Liver (tissue), 9 donors: Measurements from ENCODE around the gene FOCAD. TPM values are rescaled to one million over a fixed set of nuclear protein-coding genes. Genes with fewer than 3 reads are reported as not detected.

Experiments
- DNase-seq: peaks from one replicate; pipeline ENCODE4 v3.0.0-alpha.2; 2017; ENCODE audit warnings: low spot score
- H3K27ac ChIP-seq, 2 donors: one replicate each; pipeline ENCODE4 v1.7.0; 2013; ENCODE audit warnings: inconsistent platforms in 2 of 2, low read length in 2 of 2, control low read depth in 1 of 2, low read depth in 1 of 2, mild to moderate bottlenecking in 1 of 2
- H3K27me3 ChIP-seq, 4 donors: one replicate each; pipeline versions ENCODE4 v1.6.1 to v1.7.0; 2013; ENCODE audit warnings: low read length in 3 of 4, inconsistent platforms in 1 of 4, mild to moderate bottlenecking in 1 of 4, moderate library complexity in 1 of 4; ENCODE audit not compliant: control insufficient read depth in 4 of 4, insufficient read depth in 4 of 4
- H3K36me3 ChIP-seq, 4 donors: one replicate each; pipeline versions ENCODE4 v1.6.1 to v1.7.0; 2013; ENCODE audit warnings: low read length in 3 of 4, mild to moderate bottlenecking in 3 of 4, low read depth in 1 of 4, moderate library complexity in 1 of 4; ENCODE audit not compliant: control insufficient read depth in 4 of 4, insufficient read depth in 3 of 4
- H3K4me1 ChIP-seq, 4 donors: one replicate each; pipeline versions ENCODE4 v1.6.1 to v1.7.0; 2013; ENCODE audit warnings: low read length in 3 of 4, mild to moderate bottlenecking in 3 of 4, moderate library complexity in 1 of 4; ENCODE audit not compliant: control insufficient read depth in 4 of 4, insufficient read depth in 4 of 4
- H3K4me3 ChIP-seq, 3 donors: one replicate each; pipeline versions ENCODE4 v1.6.1 to v1.7.0; 2013; ENCODE audit warnings: low read length in 3 of 3, control low read depth in 1 of 3, low read depth in 1 of 3, mild to moderate bottlenecking in 1 of 3
- H3K9ac ChIP-seq, 2 donors: one replicate each; pipeline ENCODE4 v1.7.0; 2013; ENCODE audit warnings: low read length in 2 of 2, mild to moderate bottlenecking in 2 of 2, moderate library complexity in 2 of 2, control low read depth in 1 of 2, low read depth in 1 of 2
- H3K9me3 ChIP-seq, 4 donors: one replicate each; pipeline versions ENCODE4 v1.6.1 to v1.7.0; 2013; ENCODE audit warnings: low read length in 3 of 4; ENCODE audit not compliant: control insufficient read depth in 4 of 4
- CTCF ChIP-seq: fragments of 150-350 bp; IDR thresholded peaks from 2 replicates; pipeline ENCODE4 v1.5.1; 2017; ENCODE audit warnings: improper control_type of control experiment, low read depth, low read length; ENCODE audit not compliant: missing input control
- EGR1 ChIP-seq, 2 donors: IDR thresholded peaks; 2 replicates each; pipeline ENCODE4 v1.6.1; 2016 to 2018; ENCODE audit warnings: antibody characterized with exemption in 2 of 2, low read depth in 2 of 2
- FOXA2 ChIP-seq: IDR thresholded peaks from 2 replicates; pipeline ENCODE4 v1.6.1; 2016; ENCODE audit warnings: antibody characterized with exemption
- GABPA ChIP-seq, 2 donors: IDR thresholded peaks in 1 of 2; conservative IDR thresholded peaks in 1 of 2; 2 replicates each; pipeline ENCODE4 v1.6.1; 2016; ENCODE audit warnings: antibody characterized with exemption in 2 of 2, mild to moderate bottlenecking in 1 of 2, moderate library complexity in 1 of 2
- HNF4A ChIP-seq, 2 donors: conservative IDR thresholded peaks; 2 replicates each; pipeline ENCODE4 v1.6.1; 2016; ENCODE audit warnings: antibody characterized with exemption in 2 of 2, mild to moderate bottlenecking in 2 of 2
- HNF4G ChIP-seq: IDR thresholded peaks from 2 replicates; pipeline ENCODE4 v1.6.1; 2016; ENCODE audit warnings: antibody characterized with exemption
- JUND ChIP-seq, 2 donors: IDR thresholded peaks; 2 replicates each; pipeline ENCODE4 v1.6.1; 2016; ENCODE audit warnings: antibody characterized with exemption in 2 of 2
- MAX ChIP-seq: IDR thresholded peaks from 2 replicates; pipeline ENCODE4 v1.6.1; 2016; ENCODE audit warnings: antibody characterized with exemption
- NR2F2 ChIP-seq: IDR thresholded peaks from 2 replicates; pipeline ENCODE4 v1.6.1; 2016; ENCODE audit warnings: antibody characterized with exemption
- RAD21 ChIP-seq, 2 donors: IDR thresholded peaks; 2 replicates each; pipeline ENCODE4 v1.6.1; 2016; ENCODE audit warnings: antibody characterized with exemption in 2 of 2, mild to moderate bottlenecking in 2 of 2
- REST ChIP-seq: IDR thresholded peaks from 2 replicates; pipeline ENCODE4 v1.6.1; 2016; ENCODE audit warnings: antibody characterized with exemption, mild to moderate bottlenecking
- RXRA ChIP-seq, 2 donors: IDR thresholded peaks; 2 replicates each; pipeline ENCODE4 v1.6.1; 2017 to 2018; ENCODE audit warnings: antibody characterized with exemption in 2 of 2, mild to moderate bottlenecking in 1 of 2
- SP1 ChIP-seq: IDR thresholded peaks from 2 replicates; pipeline ENCODE4 v1.6.1; 2018; ENCODE audit warnings: antibody characterized with exemption, mild to moderate bottlenecking
- TAF1 ChIP-seq: conservative IDR thresholded peaks from 2 replicates; pipeline ENCODE4 v1.6.1; 2016; ENCODE audit warnings: antibody characterized with exemption, mild to moderate bottlenecking
- YY1 ChIP-seq: IDR thresholded peaks from 2 replicates; pipeline ENCODE4 v1.6.1; 2016; ENCODE audit warnings: antibody characterized with exemption, mild to moderate bottlenecking
- ZBTB33 ChIP-seq: IDR thresholded peaks from 2 replicates; pipeline ENCODE4 v1.6.1; 2016; ENCODE audit warnings: antibody characterized with exemption
- WGBS: extraction: QIAGEN DNeasy Blood & Tissue Kit; methylation state at CpG from one replicate; pipeline ENCODE4 v1.1.7; 2013; 5-methylcytosine and 5-hydroxymethylcytosine counted together
- polyA plus RNA-seq, 2 donors: library from polyadenylated mRNA; stranded (reverse) in 1 of 2; unstranded in 1 of 2; fragments of 200-250 nt in 1 of 2; fragments of >200 nt in 1 of 2; fragmentation: Nextera tagmentation in 1 of 2; extraction: Ambion mirVana in 1 of 2; gene quantifications; one replicate each; pipeline versions ENCODE4 v1.2.1 to v1.2.3, GENCODE V29; 2013 to 2015
- total RNA-seq, 2 donors: library from RNA; depleted of rRNA; stranded (reverse); fragments of >200 nt; gene quantifications; one replicate each; pipeline ENCODE4 v1.2.3, GENCODE V29; 2014
- donor health status: healthy.
- donor health status: healthy.
- donor health status: healthy.
- donor health status: healthy.
- donor health status: healthy.

Gene FOCAD
- total RNA-seq (10 to 100 TPM; 16.8 to 21.0 TPM), polyA plus RNA-seq (1 to 10 TPM; 3.2 to 3.8 TPM)

- under 1% methylated on average over 78 of the region's 78 CpGs for WGBS
- H3K27ac ChIP-seq, result peak within 1 kb of the TSS; percentile 97 to 99
- H3K4me3 ChIP-seq, result peak within 1 kb of the TSS; percentile 83 to 93 (median 84)
- H3K9me3 ChIP-seq, result no peaks in the 10 kb centered on the region
- peak within 1 kb of the TSS; percentile 83 to 94 for H3K9ac ChIP-seq
- peak; percentile 12 for TF ChIP-seq YY1
- peak; percentile 35 to 79 for TF ChIP-seq JUND (IDR thresholded peaks at IDR 0.05)
- TF ChIP-seq RXRA (IDR thresholded peaks at IDR 0.05), result no peak
- TF ChIP-seq EGR1 (IDR thresholded peaks at IDR 0.05; ENCODE audit: low read depth in 2 of 2), result peak; percentile 22 to 91
- TF ChIP-seq TAF1, result peak; percentile 23
- TF ChIP-seq GABPA (IDR thresholded peaks at IDR 0.05 in 1 of 2, conservative IDR thresholded peaks at IDR 0.05 in 1 of 2), result no peak
- TF ChIP-seq REST, result peak; percentile 22
- peak; percentile 96 for DNase-seq
- no peaks in the 10 kb centered on the region for H3K36me3 ChIP-seq
- H3K4me1 ChIP-seq, result peaks cover 2 to 21% (median 3%) of the 10 kb centered on the region in 4 donors
- no peaks in the 10 kb centered on the region for H3K27me3 ChIP-seq
Observed at GRCh38 chr9:20684035-20684874, at the start of gene FOCAD. Gene FOCAD (plus strand): TSS chr9:20684259. CDS start chr9:20715354, 31,095 bp downstream.

- peaks cover 0 to 6% (median 0%) of the 10 kb centered on the region in 4 donors for H3K27me3 ChIP-seq
- H3K4me3 ChIP-seq, result no peak overlapping the region
- no peak for DNase-seq
- 73% methylated on average over 4 of the region's 4 CpGs for WGBS
- TF ChIP-seq CTCF (no peak), NR2F2 (no peak), HNF4G (no peak), HNF4A (conservative IDR thresholded peaks at IDR 0.05) (no peak), REST (no peak), TAF1 (no peak), RXRA (IDR thresholded peaks at IDR 0.05) (no peak), YY1 (no peak), GABPA (IDR thresholded peaks at IDR 0.05 in 1 of 2, conservative IDR thresholded peaks at IDR 0.05 in 1 of 2) (no peak), RAD21 (IDR thresholded peaks at IDR 0.05) (no peak), JUND (IDR thresholded peaks at IDR 0.05) (no peak), SP1 (no peak), FOXA2 (no peak), MAX (no peak), ZBTB33 (no peak)
- no peak overlapping the region for H3K9ac ChIP-seq
- H3K4me1 ChIP-seq, result no peaks in the 10 kb centered on the region
- H3K36me3 ChIP-seq, result no peaks in the 10 kb centered on the region
- no peak overlapping the region for H3K27ac ChIP-seq
- no peaks in the 10 kb centered on the region for H3K9me3 ChIP-seq
Observed at GRCh38 chr9:20634895-20635294, 49.2 kb upstream of the FOCAD start.
